WTC11 (cell line): ENCODE data around the gene FHOD3. TPM values are rescaled to one million over a fixed set of nuclear protein-coding genes. Genes with fewer than 3 reads are reported as not detected.

ENCODE experiments used
- ATAC-seq: fragments of 200-7000 bp; cut with Tn5 transposase; 2 replicates; pipeline ENCODE4 v1.10.0; 2021; ENCODE audit warnings: mild to moderate bottlenecking, moderate library complexity
- CTCF ChIA-PET: fragments of 300-600 bp; sonication (Branson Sonifier 250); formaldehyde crosslinking; loops from one replicate; lab custom pipeline; 2021; ENCODE audit warnings: antibody characterized with exemption; lab: Charles Lee
- POLR2A ChIA-PET: fragments of 350-600 bp; sonication (Branson Sonifier 250); formaldehyde crosslinking; loops from one replicate; lab custom pipeline; 2021; ENCODE audit warnings: antibody characterized with exemption; lab: Charles Lee
- DNase-seq: peaks from one replicate; pipeline ENCODE4 v3.0.0; 2021; ENCODE audit warnings: low spot score
- H3K27ac Mint-ChIP-seq: 2 replicates; pipeline ENCODE4 v1.8.0; 2021; ENCODE audit warnings: mixed read lengths
- H3K27me3 Mint-ChIP-seq: 2 replicates; pipeline ENCODE4 v1.8.0; 2021; ENCODE audit warnings: low read depth, mild to moderate bottlenecking, moderate library complexity, mixed read lengths
- H3K36me3 Mint-ChIP-seq: 2 replicates; pipeline ENCODE4 v1.8.0; 2021; ENCODE audit warnings: mixed read lengths
- H3K4me1 Mint-ChIP-seq: 2 replicates; pipeline ENCODE4 v1.8.0; 2022; ENCODE audit warnings: mixed read lengths
- H3K4me3 Mint-ChIP-seq: 2 replicates; pipeline ENCODE4 v1.8.0; 2021; ENCODE audit warnings: mild to moderate bottlenecking, moderate library complexity, mixed read lengths
- H3K9me3 Mint-ChIP-seq: 2 replicates; pipeline ENCODE4 v1.8.0; 2021; ENCODE audit warnings: mixed read lengths
- CREB1 ChIP-seq: sonication (generic); formaldehyde crosslinking; IDR thresholded peaks from 2 replicates; pipeline ENCODE4 v1.8.0; 2023; ENCODE audit warnings: mild to moderate bottlenecking, missing genetic modification reagents
- CTCF ChIP-seq: fragments of 200-600 bp; IDR thresholded peaks from 2 replicates; pipeline ENCODE4 v1.8.0; 2022; ENCODE audit warnings: antibody characterized with exemption
- ELF4 ChIP-seq: sonication (generic); formaldehyde crosslinking; IDR thresholded peaks from 2 replicates; pipeline ENCODE4 v1.8.1; 2022; ENCODE audit warnings: low read depth, mild to moderate bottlenecking, moderate library complexity, missing genetic modification reagents
- EMX1 ChIP-seq: fragments of 250-450 bp; sonication (Bioruptor Pico); IDR thresholded peaks from 2 replicates; pipeline ENCODE4 v1.8.0; 2021; ENCODE audit warnings: mild to moderate bottlenecking
- ERG ChIP-seq: fragments of 250-450 bp; sonication (Bioruptor Pico); IDR thresholded peaks from 2 replicates; pipeline ENCODE4 v1.8.0; 2021; ENCODE audit warnings: mild to moderate bottlenecking
- ESRRA ChIP-seq: sonication (generic); formaldehyde crosslinking; IDR thresholded peaks from 2 replicates; pipeline ENCODE4 v1.8.1; 2022; ENCODE audit warnings: mild to moderate bottlenecking, missing genetic modification reagents, borderline replicate concordance
- FOXK1 ChIP-seq: sonication (generic); formaldehyde crosslinking; IDR thresholded peaks from 2 replicates; pipeline ENCODE4 v1.8.0; 2022; ENCODE audit warnings: mild to moderate bottlenecking, moderate library complexity, missing genetic modification reagents
- HMGA2 ChIP-seq: fragments of 250-450 bp; sonication (Bioruptor Pico); IDR thresholded peaks from 2 replicates; pipeline ENCODE4 v1.4.0; 2021; ENCODE audit warnings: mild to moderate bottlenecking, moderate library complexity
- IRF2 ChIP-seq: sonication (generic); formaldehyde crosslinking; IDR thresholded peaks from 2 replicates; pipeline ENCODE4 v1.8.0; 2022; ENCODE audit warnings: low read depth, missing genetic modification reagents, borderline replicate concordance
- NFATC4 ChIP-seq: fragments of 250-450 bp; sonication (Bioruptor Pico); IDR thresholded peaks from 2 replicates; pipeline ENCODE4 v1.9.0; 2021; ENCODE audit warnings: mild to moderate bottlenecking
- SMAD3 ChIP-seq: sonication (generic); formaldehyde crosslinking; IDR thresholded peaks from 2 replicates; pipeline ENCODE4 v1.8.0; 2022; ENCODE audit warnings: missing genetic modification reagents, mild to moderate bottlenecking, borderline replicate concordance
- STAT6 ChIP-seq: sonication (generic); formaldehyde crosslinking; conservative IDR thresholded peaks from 2 replicates; pipeline ENCODE4 v1.8.1; 2023; ENCODE audit warnings: mild to moderate bottlenecking, low read depth, missing genetic modification reagents, moderate library complexity
- USF1 ChIP-seq: sonication (generic); formaldehyde crosslinking; IDR thresholded peaks from 2 replicates; pipeline ENCODE4 v1.8.0; 2022; ENCODE audit warnings: mild to moderate bottlenecking, missing genetic modification reagents
- ZMAT4 ChIP-seq: fragments of 250-450 bp; sonication (Bioruptor Pico); IDR thresholded peaks from 2 replicates; pipeline ENCODE4 v1.9.0; 2021; ENCODE audit warnings: mild to moderate bottlenecking
- ZNF263 ChIP-seq: sonication (generic); formaldehyde crosslinking; IDR thresholded peaks from 2 replicates; pipeline ENCODE4 v1.8.1; 2022; ENCODE audit warnings: low read depth, mild to moderate bottlenecking, moderate library complexity, missing genetic modification reagents
- ZNF396 ChIP-seq: fragments of 250-450 bp; sonication (Bioruptor Pico); IDR thresholded peaks from 2 replicates; pipeline ENCODE4 v1.8.0; 2021; ENCODE audit warnings: mild to moderate bottlenecking, moderate library complexity, borderline replicate concordance
- ZNF512 ChIP-seq: sonication (generic); formaldehyde crosslinking; IDR thresholded peaks from 2 replicates; pipeline ENCODE4 v1.8.1; 2022; ENCODE audit warnings: missing genetic modification reagents, borderline replicate concordance
- ZNF532 ChIP-seq: fragments of 250-450 bp; sonication (Bioruptor Pico); IDR thresholded peaks from 2 replicates; pipeline ENCODE4 v1.9.0; 2021; ENCODE audit warnings: mild to moderate bottlenecking, borderline replicate concordance
- ZNF671 ChIP-seq: fragments of 250-450 bp; sonication (Bioruptor Pico); IDR thresholded peaks from 2 replicates; pipeline ENCODE4 v1.8.0; 2021; ENCODE audit warnings: mild to moderate bottlenecking
- total RNA-seq: library from RNA; stranded (reverse); gene quantifications from 3 replicates; pipeline ENCODE4 v1.2.3, GENCODE V29; 2021

FHOD3 gene
- total RNA-seq, 1 experiment from 2014 or later: 3.8 TPM

- no peak for ATAC-seq
- ChIA-PET CTCF (no interaction called here), POLR2A (no interaction called here)
- H3K4me1 Mint-ChIP-seq: no peaks in the 10 kb centered on the region
- no peak overlapping the region for H3K27ac Mint-ChIP-seq
- H3K36me3 Mint-ChIP-seq: no peaks in the 10 kb centered on the region
- no peak overlapping the region for H3K4me3 Mint-ChIP-seq
- peaks cover 2% of the 10 kb centered on the region for H3K27me3 Mint-ChIP-seq
- no peaks in the 10 kb centered on the region for H3K9me3 Mint-ChIP-seq
- DNase-seq: no peak
- TF ChIP-seq EMX1 (CRISPR knock-in tag) (no peak), IRF2 (no peak), SMAD3 (CRISPR knock-in tag) (no peak), CTCF (no peak), ZNF532 (CRISPR knock-in tag) (no peak), NFATC4 (CRISPR knock-in tag) (no peak), ELF4 (CRISPR knock-in tag) (no peak), ZMAT4 (CRISPR knock-in tag) (no peak), ESRRA (no peak), ZNF396 (CRISPR knock-in tag) (no peak), HMGA2 (CRISPR knock-in tag) (no peak), ZNF671 (CRISPR knock-in tag) (no peak), FOXK1 (CRISPR knock-in tag) (no peak)
Observed at GRCh38 chr18:36709315-36709714, 411.8 kb downstream of the FHOD3 start.

GRCh38 chr18:36711014-36711725 lies 413.7 kb downstream of the FHOD3 start:
- Mint-ChIP-seq H3K9me3 (no peaks in the 10 kb centered on the region), H3K4me3 (no peak overlapping the region), H3K4me1 (no peaks in the 10 kb centered on the region), H3K27ac (no peak overlapping the region), H3K36me3 (no peaks in the 10 kb centered on the region), H3K27me3 (no peaks in the 10 kb centered on the region)
- DNase-seq: no peak
- ChIA-PET POLR2A (no interaction called here), CTCF (interaction anchor here (1.8 kb wide), 1 partner anchor 23 kb away, joined by 10 read pairs; no protein-coding TSS in a partner anchor)
- ATAC-seq: no peak
- TF ChIP-seq ERG: no peak
- TF ChIP-seq CREB1 (CRISPR knock-in tag): no peak
- TF ChIP-seq ZNF671 (CRISPR knock-in tag): no peak
- no peak for TF ChIP-seq ZNF512 (CRISPR knock-in tag)
- TF ChIP-seq STAT6 (CRISPR knock-in tag): no peak
- no peak for TF ChIP-seq USF1 (CRISPR knock-in tag)
- TF ChIP-seq ZNF263: no peak
